GM13977 (cell line): Measurements from ENCODE around the gene TSPAN32.

Experiments
- DNase-seq: peaks from one replicate; pipeline ENCODE4 v3.0.0; 2012; ENCODE audit warnings: low spot score
- CTCF ChIP-seq: IDR thresholded peaks from 2 replicates; pipeline ENCODE4 v1.5.1; 2012; ENCODE audit warnings: mild to moderate bottlenecking, control low read depth; ENCODE audit not compliant: insufficient read depth; ENCODE audit errors: extremely low read depth, missing control alignments
- in situ Hi-C: fragments of 300-500 bp; cut with MboI; formaldehyde crosslinking; loops from one replicate; pipeline ENCODE4 v1.12.0; 2022; ENCODE audit warnings: low sequenced_read_pairs, low pct_unique_long_range_greater_than_20kb, mixed read lengths, inconsistent platforms; ENCODE audit not compliant: unreplicated experiment

The TSPAN32 gene

GRCh38 chr11:2301631-2302305 is at the start of gene TSPAN32, which contains the start of gene C11orf21:
TSS of gene TSPAN32 (plus strand) at chr11:2302013. CDS start at chr11:2302150, 137 bp downstream.
TSS of gene C11orf21 (minus strand) at chr11:2301918. CDS start at chr11:2301808, 110 bp downstream.
- peak; percentile 75 for DNase-seq
- TF ChIP-seq CTCF = no peak
- in situ Hi-C loops = no loop called here

GRCh38 chr11:2252018-2252417 is 49.8 kb upstream of the TSPAN32 start:
- no peak for DNase-seq
- in situ Hi-C loops = no loop called here
- no peak for TF ChIP-seq CTCF

- in situ Hi-C loops = no loop called here
- DNase-seq = no peak
- TF ChIP-seq CTCF = no peak
These were observed 45.4 kb upstream of the TSPAN32 start for GRCh38 chr11:2256293-2256913.

- no peak for DNase-seq
- in situ Hi-C loops = no loop called here
These were observed 44.7 kb upstream of the TSPAN32 start for GRCh38 chr11:2256951-2257700.

GRCh38 chr11:2258501-2259465 is 43.0 kb upstream of the TSPAN32 start:
- in situ Hi-C loops = no loop called here
- no peak for TF ChIP-seq CTCF
- no peak for DNase-seq

More at GRCh38 chr11:2256951-2257700, 44.7 kb upstream of the TSPAN32 start:
- TF ChIP-seq CTCF = no peak

GRCh38 chr11:2259466-2259830 is 42.4 kb upstream of the TSPAN32 start:
- in situ Hi-C loops = no loop called here
- TF ChIP-seq CTCF = no peak
- no peak for DNase-seq
